HEK293 (cell line): Measurements from ENCODE around the gene RPUSD2.

ENCODE experiments used
- CTCF ChIA-PET: fragments of 350-600 bp; formaldehyde crosslinking; extraction: SDS; loops from one replicate; lab custom pipeline; 2021; ENCODE audit warnings: antibody characterized with exemption; lab: Yijun Ruan, JAX
- POLR2A ChIA-PET: fragments of 300-600 bp; formaldehyde crosslinking; extraction: SDS; loops from one replicate; lab custom pipeline; 2020; ENCODE audit warnings: antibody characterized with exemption, inconsistent platforms; lab: Yijun Ruan, JAX
- H3K27ac ChIP-seq: fragments of 200-500 bp; sonication (Bioruptor generic); 2 replicates; pipeline ENCODE4 v1.5.1; 2014; ENCODE audit warnings: low read depth, low read length, control low read depth, inconsistent platforms; ENCODE audit errors: extremely low read depth
- H3K36me3 ChIP-seq, 2 experiments: fragments of 200-500 bp in 1 of 2; sonication (Bioruptor generic) in 1 of 2; 1 replicate in 1 of 2; 2 replicates in 1 of 2; pipeline ENCODE4 v1.5.1; 2014 to 2017; ENCODE audit warnings: inconsistent platforms in 2 of 2, low read length in 2 of 2; ENCODE audit not compliant: control insufficient read depth in 2 of 2, insufficient read depth in 1 of 2
- H3K4me1 ChIP-seq: fragments of 200-500 bp; sonication (Bioruptor generic); 2 replicates; pipeline ENCODE4 v1.5.1; 2014; ENCODE audit warnings: mild to moderate bottlenecking, low read length, inconsistent platforms; ENCODE audit not compliant: control insufficient read depth, insufficient read depth
- H3K4me3 ChIP-seq: 2 replicates; pipeline ENCODE4 v1.5.1; 2011; ENCODE audit warnings: low read depth, mild to moderate bottlenecking, control low read depth, low read length, moderate library complexity
- H3K9me3 ChIP-seq: fragments of 200-500 bp; sonication (Bioruptor generic); 2 replicates; pipeline ENCODE4 v1.5.1; 2014; ENCODE audit warnings: low read depth, low read length, inconsistent platforms; ENCODE audit not compliant: control insufficient read depth, insufficient read depth
- GLIS2 ChIP-seq: fragments of 450-650 bp; formaldehyde crosslinking; IDR thresholded peaks from 2 replicates; pipeline ENCODE4 v1.5.1; 2016; ENCODE audit warnings: missing biosample characterization, missing genetic modification characterization
- KLF10 ChIP-seq: fragments of 450-650 bp; IDR thresholded peaks from 2 replicates; pipeline ENCODE4 v1.5.1; 2018; ENCODE audit warnings: missing biosample characterization, mild to moderate bottlenecking, missing genetic modification characterization
- SP2 ChIP-seq: fragments of 450-650 bp; formaldehyde crosslinking; IDR thresholded peaks from 2 replicates; pipeline ENCODE4 v1.5.1; 2016; ENCODE audit warnings: missing biosample characterization, missing genetic modification characterization
- SP3 ChIP-seq: fragments of 450-650 bp; formaldehyde crosslinking; IDR thresholded peaks from 2 replicates; pipeline ENCODE4 v1.5.1; 2016; ENCODE audit warnings: missing biosample characterization, missing genetic modification characterization
- YY2 ChIP-seq: fragments of 450-650 bp; formaldehyde crosslinking; IDR thresholded peaks from 2 replicates; pipeline ENCODE4 v1.5.1; 2016; ENCODE audit warnings: missing biosample characterization, missing genetic modification characterization
- ZBTB1 ChIP-seq: fragments of 450-650 bp; formaldehyde crosslinking; IDR thresholded peaks from 2 replicates; pipeline ENCODE4 v1.5.1; 2016; ENCODE audit warnings: missing biosample characterization, missing genetic modification characterization
- ZBTB21 ChIP-seq: fragments of 450-650 bp; formaldehyde crosslinking; IDR thresholded peaks from 2 replicates; pipeline ENCODE4 v1.5.1; 2017; ENCODE audit warnings: missing biosample characterization, missing genetic modification characterization
- ZNF426 ChIP-seq: fragments of 450-650 bp; formaldehyde crosslinking; IDR thresholded peaks from 2 replicates; pipeline ENCODE4 v1.5.1; 2017; ENCODE audit warnings: missing biosample characterization, missing genetic modification characterization, mild to moderate bottlenecking, inconsistent platforms, moderate library complexity
- ZNF48 ChIP-seq: fragments of 450-650 bp; formaldehyde crosslinking; IDR thresholded peaks from 2 replicates; pipeline ENCODE4 v1.5.1; 2016; ENCODE audit warnings: missing biosample characterization, missing genetic modification characterization
- ZNF521 ChIP-seq: fragments of 450-650 bp; formaldehyde crosslinking; IDR thresholded peaks from 2 replicates; pipeline ENCODE4 v1.5.1; 2017; ENCODE audit warnings: missing biosample characterization, mild to moderate bottlenecking, missing genetic modification characterization
- ZNF560 ChIP-seq: fragments of 450-650 bp; formaldehyde crosslinking; IDR thresholded peaks from 2 replicates; pipeline ENCODE4 v1.5.1; 2017; ENCODE audit warnings: missing biosample characterization, missing genetic modification characterization, borderline replicate concordance
- ZNF626 ChIP-seq: fragments of 450-650 bp; sonication (Bioruptor Pico); formaldehyde crosslinking; IDR thresholded peaks from 2 replicates; pipeline ENCODE4 v1.5.1; 2018; ENCODE audit warnings: missing biosample characterization, missing genetic modification characterization, inconsistent platforms
- TF ChIP-seq, protein P1 (sequence below): fragments of 450-650 bp; formaldehyde crosslinking; conservative IDR thresholded peaks from 2 replicates; pipeline ENCODE4 v1.5.1; 2016; ENCODE audit warnings: low read depth, missing biosample characterization, missing genetic modification characterization
- TF ChIP-seq, protein P2 (sequence below): fragments of 450-650 bp; formaldehyde crosslinking; IDR thresholded peaks from 2 replicates; pipeline ENCODE4; 2016; ENCODE audit warnings: missing biosample characterization, missing genetic modification characterization
- TF ChIP-seq, protein P3 (sequence below): fragments of 450-650 bp; formaldehyde crosslinking; IDR thresholded peaks from 2 replicates; pipeline ENCODE4 v1.5.1; 2016; ENCODE audit warnings: missing biosample characterization, missing genetic modification characterization
- TF ChIP-seq, protein P4 (sequence below): fragments of 450-650 bp; formaldehyde crosslinking; IDR thresholded peaks from 2 replicates; pipeline ENCODE4 v1.5.1; 2017; ENCODE audit warnings: missing biosample characterization, missing genetic modification characterization
- TF ChIP-seq, protein P5 (sequence below): fragments of 450-650 bp; formaldehyde crosslinking; IDR thresholded peaks from 2 replicates; pipeline ENCODE4 v1.5.1; 2016; ENCODE audit warnings: missing biosample characterization, missing genetic modification characterization
- TF ChIP-seq, protein P6 (sequence below): fragments of 450-650 bp; formaldehyde crosslinking; IDR thresholded peaks from 2 replicates; pipeline ENCODE4 v1.5.1; 2016; ENCODE audit warnings: missing biosample characterization, missing genetic modification characterization
- TF ChIP-seq, protein P7 (sequence below): fragments of 450-650 bp; formaldehyde crosslinking; IDR thresholded peaks from 2 replicates; pipeline ENCODE4 v1.5.1; 2016; ENCODE audit warnings: missing biosample characterization, missing genetic modification characterization, low read depth

The RPUSD2 gene

DNA sequence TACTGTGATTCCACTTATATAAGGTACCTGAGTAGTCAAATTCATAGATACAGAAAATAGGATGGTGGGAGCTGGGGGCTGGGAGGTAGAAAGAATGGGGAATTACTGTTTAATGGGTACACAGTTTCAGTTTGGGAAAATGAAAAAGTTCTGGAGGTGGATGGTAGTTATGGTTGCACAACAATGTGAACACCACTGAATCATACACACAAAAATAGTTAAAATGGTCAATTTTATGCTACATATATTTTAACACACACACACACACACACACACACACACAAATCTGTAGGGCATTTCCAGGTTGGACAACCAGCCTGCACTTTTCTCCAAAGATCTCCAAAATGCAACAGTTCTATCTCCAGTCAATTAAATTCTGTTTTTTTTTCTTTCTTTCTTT is 5.7 kb upstream of the RPUSD2 start (continued):
- TF ChIP-seq, protein P1, sequence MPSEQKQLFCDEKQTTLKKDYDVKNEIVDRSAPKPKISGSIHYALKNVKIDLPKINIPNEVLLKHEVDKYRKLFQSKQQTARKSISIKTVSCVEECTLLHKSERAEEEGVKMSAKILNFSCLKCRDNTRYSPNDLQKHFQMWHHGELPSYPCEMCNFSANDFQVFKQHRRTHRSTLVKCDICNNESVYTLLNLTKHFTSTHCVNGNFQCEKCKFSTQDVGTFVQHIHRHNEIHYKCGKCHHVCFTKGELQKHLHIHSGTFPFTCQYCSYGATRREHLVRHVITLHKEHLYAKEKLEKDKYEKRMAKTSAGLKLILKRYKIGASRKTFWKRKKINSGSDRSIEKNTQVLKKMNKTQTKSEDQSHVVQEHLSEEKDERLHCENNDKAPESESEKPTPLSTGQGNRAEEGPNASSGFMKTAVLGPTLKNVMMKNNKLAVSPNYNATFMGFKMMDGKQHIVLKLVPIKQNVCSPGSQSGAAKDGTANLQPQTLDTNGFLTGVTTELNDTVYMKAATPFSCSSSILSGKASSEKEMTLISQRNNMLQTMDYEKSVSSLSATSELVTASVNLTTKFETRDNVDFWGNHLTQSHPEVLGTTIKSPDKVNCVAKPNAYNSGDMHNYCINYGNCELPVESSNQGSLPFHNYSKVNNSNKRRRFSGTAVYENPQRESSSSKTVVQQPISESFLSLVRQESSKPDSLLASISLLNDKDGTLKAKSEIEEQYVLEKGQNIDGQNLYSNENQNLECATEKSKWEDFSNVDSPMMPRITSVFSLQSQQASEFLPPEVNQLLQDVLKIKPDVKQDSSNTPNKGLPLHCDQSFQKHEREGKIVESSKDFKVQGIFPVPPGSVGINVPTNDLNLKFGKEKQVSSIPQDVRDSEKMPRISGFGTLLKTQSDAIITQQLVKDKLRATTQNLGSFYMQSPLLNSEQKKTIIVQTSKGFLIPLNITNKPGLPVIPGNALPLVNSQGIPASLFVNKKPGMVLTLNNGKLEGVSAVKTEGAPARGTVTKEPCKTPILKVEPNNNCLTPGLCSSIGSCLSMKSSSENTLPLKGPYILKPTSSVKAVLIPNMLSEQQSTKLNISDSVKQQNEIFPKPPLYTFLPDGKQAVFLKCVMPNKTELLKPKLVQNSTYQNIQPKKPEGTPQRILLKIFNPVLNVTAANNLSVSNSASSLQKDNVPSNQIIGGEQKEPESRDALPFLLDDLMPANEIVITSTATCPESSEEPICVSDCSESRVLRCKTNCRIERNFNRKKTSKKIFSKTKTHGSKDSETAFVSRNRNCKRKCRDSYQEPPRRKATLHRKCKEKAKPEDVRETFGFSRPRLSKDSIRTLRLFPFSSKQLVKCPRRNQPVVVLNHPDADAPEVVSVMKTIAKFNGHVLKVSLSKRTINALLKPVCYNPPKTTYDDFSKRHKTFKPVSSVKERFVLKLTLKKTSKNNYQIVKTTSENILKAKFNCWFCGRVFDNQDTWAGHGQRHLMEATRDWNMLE (tag by site-specific recombination), result no peak
- TF ChIP-seq, protein P2, sequence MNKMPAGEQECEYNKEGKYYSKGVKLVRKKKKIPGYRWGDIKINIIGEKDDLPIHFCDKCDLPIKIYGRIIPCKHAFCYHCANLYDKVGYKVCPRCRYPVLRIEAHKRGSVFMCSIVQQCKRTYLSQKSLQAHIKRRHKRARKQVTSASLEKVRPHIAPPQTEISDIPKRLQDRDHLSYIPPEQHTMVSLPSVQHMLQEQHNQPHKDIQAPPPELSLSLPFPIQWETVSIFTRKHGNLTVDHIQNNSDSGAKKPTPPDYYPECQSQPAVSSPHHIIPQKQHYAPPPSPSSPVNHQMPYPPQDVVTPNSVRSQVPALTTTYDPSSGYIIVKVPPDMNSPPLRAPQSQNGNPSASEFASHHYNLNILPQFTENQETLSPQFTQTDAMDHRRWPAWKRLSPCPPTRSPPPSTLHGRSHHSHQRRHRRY, result no peak
- TF ChIP-seq KLF10 (no peak), ZNF626 (tag by site-specific recombination) (no peak)
- TF ChIP-seq, all 188 proteins: peak for 0

DNA sequence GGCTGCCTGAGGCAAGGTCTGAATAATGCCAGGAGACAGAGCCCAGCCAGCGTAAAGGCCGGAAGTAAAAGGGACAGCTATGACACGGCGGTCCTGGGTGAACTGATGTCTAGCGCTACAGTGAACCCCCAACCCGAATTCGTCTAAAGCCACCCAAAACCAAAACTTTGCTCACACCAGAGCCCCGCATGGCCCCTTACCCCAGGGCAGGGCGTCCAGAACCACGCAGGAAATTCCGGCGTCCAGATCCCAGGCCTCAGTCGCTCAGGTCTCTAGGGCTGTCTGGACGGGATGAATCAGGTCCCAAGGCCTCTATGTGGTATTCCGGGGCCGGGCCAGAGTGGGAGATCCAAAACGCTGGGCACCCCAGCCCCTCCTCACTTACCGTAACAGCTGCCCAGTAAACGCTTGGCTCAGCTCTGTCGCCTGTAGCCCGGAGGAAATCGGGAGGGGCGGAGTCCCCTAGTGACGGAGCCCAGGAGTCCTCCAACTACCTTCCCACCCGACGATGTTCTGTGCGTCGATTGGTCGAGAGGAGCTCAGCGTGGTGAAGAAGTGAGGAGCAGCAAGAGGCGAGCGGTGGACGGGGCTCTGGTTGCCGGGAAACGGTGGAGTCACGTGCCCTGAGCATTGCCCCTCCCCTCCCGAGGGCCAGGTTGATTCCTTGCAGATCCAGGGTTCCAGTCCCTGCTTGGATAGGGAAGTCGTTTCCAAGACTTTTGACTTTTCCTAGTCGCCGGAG is 4.3 kb upstream of the RPUSD2 start, which contains the start of gene CCDC32:
Gene CCDC32, minus strand, starts transcription at position 452 of the 742 bp plus-strand sequence. CDS start 2,027 bp downstream, outside the sequence.
- Histone ChIP-seq H3K27ac (peak within 1 kb of the TSS; percentile 8; the same call in 1 of the 2 replicates), H3K36me3 (peaks cover 0 to 16% of the 10 kb centered on the region in 2 experiments; a peak in 1 of 3 replicates), H3K4me3 (peak within 1 kb of the TSS; percentile 77), H3K4me1 (peaks cover 4% of the 10 kb centered on the region; the same call in 1 of the 2 replicates), H3K9me3 (no peaks in the 10 kb centered on the region)
- ChIA-PET CTCF (interaction anchor here (1.4 to 1.5 kb wide), 2 partner anchors 25 to 58 kb away, joined by 5 to 6 read pairs; no protein-coding TSS in a partner anchor), POLR2A (interaction anchor here (0.6 to 1.4 kb wide), 9 partner anchors 20 to 360 kb away, joined by 3 to 9 read pairs (median 3); partner anchors contain the start of genes INAFM2 and RAD51)
- TF ChIP-seq SP3 (peak; percentile 45; the same call in 1 of the 2 replicates), ZNF560 (tag by site-specific recombination) (no peak), YY2 (tag by site-specific recombination) (no peak), ZBTB21 (tag by site-specific recombination) (0 out of 2 replicates have a peak, but pooled peaks have one; percentile 11), SP2 (tag by site-specific recombination) (peak; percentile 93), GLIS2 (tag by site-specific recombination) (0 out of 2 replicates have a peak, but pooled peaks have one; percentile 30), ZNF521 (no peak), ZNF48 (no peak), ZNF426 (tag by site-specific recombination) (no peak), ZBTB1 (tag by site-specific recombination) (no peak)
- TF ChIP-seq, protein P3, sequence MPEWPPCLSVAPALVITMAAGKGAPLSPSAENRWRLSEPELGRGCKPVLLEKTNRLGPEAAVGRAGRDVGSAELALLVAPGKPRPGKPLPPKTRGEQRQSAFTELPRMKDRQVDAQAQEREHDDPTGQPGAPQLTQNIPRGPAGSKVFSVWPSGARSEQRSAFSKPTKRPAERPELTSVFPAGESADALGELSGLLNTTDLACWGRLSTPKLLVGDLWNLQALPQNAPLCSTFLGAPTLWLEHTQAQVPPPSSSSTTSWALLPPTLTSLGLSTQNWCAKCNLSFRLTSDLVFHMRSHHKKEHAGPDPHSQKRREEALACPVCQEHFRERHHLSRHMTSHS (tag by site-specific recombination), result no peak
- TF ChIP-seq, protein P4, sequence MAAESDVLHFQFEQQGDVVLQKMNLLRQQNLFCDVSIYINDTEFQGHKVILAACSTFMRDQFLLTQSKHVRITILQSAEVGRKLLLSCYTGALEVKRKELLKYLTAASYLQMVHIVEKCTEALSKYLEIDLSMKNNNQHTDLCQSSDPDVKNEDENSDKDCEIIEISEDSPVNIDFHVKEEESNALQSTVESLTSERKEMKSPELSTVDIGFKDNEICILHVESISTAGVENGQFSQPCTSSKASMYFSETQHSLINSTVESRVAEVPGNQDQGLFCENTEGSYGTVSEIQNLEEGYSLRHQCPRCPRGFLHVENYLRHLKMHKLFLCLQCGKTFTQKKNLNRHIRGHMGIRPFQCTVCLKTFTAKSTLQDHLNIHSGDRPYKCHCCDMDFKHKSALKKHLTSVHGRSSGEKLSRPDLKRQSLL (tag by site-specific recombination), result no peak
- TF ChIP-seq, protein P5, sequence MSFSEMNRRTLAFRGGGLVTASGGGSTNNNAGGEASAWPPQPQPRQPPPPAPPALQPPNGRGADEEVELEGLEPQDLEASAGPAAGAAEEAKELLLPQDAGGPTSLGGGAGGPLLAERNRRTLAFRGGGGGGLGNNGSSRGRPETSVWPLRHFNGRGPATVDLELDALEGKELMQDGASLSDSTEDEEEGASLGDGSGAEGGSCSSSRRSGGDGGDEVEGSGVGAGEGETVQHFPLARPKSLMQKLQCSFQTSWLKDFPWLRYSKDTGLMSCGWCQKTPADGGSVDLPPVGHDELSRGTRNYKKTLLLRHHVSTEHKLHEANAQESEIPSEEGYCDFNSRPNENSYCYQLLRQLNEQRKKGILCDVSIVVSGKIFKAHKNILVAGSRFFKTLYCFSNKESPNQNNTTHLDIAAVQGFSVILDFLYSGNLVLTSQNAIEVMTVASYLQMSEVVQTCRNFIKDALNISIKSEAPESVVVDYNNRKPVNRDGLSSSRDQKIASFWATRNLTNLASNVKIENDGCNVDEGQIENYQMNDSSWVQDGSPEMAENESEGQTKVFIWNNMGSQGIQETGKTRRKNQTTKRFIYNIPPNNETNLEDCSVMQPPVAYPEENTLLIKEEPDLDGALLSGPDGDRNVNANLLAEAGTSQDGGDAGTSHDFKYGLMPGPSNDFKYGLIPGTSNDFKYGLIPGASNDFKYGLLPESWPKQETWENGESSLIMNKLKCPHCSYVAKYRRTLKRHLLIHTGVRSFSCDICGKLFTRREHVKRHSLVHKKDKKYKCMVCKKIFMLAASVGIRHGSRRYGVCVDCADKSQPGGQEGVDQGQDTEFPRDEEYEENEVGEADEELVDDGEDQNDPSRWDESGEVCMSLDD, result 0 out of 2 replicates have a peak, but pooled peaks have one; percentile 17
- TF ChIP-seq, protein P6, sequence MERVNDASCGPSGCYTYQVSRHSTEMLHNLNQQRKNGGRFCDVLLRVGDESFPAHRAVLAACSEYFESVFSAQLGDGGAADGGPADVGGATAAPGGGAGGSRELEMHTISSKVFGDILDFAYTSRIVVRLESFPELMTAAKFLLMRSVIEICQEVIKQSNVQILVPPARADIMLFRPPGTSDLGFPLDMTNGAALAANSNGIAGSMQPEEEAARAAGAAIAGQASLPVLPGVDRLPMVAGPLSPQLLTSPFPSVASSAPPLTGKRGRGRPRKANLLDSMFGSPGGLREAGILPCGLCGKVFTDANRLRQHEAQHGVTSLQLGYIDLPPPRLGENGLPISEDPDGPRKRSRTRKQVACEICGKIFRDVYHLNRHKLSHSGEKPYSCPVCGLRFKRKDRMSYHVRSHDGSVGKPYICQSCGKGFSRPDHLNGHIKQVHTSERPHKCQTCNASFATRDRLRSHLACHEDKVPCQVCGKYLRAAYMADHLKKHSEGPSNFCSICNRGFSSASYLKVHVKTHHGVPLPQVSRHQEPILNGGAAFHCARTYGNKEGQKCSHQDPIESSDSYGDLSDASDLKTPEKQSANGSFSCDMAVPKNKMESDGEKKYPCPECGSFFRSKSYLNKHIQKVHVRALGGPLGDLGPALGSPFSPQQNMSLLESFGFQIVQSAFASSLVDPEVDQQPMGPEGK (tag by site-specific recombination), result peak; percentile 64
- TF ChIP-seq, protein P7, sequence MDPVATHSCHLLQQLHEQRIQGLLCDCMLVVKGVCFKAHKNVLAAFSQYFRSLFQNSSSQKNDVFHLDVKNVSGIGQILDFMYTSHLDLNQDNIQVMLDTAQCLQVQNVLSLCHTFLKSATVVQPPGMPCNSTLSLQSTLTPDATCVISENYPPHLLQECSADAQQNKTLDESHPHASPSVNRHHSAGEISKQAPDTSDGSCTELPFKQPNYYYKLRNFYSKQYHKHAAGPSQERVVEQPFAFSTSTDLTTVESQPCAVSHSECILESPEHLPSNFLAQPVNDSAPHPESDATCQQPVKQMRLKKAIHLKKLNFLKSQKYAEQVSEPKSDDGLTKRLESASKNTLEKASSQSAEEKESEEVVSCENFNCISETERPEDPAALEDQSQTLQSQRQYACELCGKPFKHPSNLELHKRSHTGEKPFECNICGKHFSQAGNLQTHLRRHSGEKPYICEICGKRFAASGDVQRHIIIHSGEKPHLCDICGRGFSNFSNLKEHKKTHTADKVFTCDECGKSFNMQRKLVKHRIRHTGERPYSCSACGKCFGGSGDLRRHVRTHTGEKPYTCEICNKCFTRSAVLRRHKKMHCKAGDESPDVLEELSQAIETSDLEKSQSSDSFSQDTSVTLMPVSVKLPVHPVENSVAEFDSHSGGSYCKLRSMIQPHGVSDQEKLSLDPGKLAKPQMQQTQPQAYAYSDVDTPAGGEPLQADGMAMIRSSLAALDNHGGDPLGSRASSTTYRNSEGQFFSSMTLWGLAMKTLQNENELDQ (tag by site-specific recombination), result no peak
